ENCODE data around the gene ALDH1L1. TPM values are rescaled to one million over a fixed set of nuclear protein-coding genes. Genes with fewer than 3 reads are reported as not detected.

ALDH1L1 gene
- total and polyA plus RNA-seq, 2 donors (not counting 1 experiment from before 2014, with no cell fraction given), result not detected

GRCh38 chr3:126063358-126063965 is 116.9 kb downstream of the ALDH1L1 start:
- no peaks in the 10 kb centered on the region for H3K27me3 Mint-ChIP-seq
- intact Hi-C loops (cut with micrococcal nuclease), result no loop called here

DNA sequence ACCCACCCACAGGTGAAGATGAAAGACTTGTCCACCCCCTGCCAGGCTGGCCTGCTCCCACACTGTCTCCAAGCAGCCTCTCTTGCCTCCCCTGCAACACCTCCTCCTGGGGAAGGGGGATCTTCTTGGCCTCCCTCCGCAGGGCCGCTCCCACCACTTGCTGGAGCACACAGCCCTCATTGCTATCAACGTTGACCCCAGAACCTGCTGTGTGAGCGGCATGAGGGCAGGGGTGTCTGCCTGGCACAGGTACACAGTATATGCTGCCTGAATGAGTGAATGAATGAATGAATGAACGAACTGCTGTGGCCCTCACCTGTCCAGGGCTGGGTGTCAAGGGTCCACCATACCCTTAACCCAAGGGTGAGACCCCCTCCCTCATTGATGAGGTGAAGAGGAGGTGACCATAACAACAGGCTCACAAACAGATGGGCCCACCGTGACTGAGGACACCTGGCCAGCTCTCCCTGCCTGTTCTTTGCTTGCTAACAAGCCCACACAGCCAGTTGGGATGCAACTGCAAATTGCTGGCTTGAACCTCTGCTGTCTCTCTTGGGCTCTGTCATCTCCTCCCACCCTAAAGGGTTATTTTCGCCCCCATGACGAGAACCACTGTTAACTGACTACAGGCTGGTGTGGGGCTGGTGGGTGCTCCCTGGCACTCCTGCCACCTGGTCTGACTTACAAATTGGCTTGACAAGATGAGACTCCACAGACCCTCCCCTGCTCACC is 118.9 kb downstream of the ALDH1L1 start:
- H3K9ac ChIP-seq (ENCODE audit: low read length), result no peak overlapping the region
- H3K27me3 Mint-ChIP-seq, result no peaks in the 10 kb centered on the region
- H3K36me3 ChIP-seq (replicated peaks in 1 of 2; ENCODE audit: control extremely low read depth in 1 of 2, control insufficient read depth in 1 of 2, extremely low read depth in 1 of 2, insufficient read depth in 2 of 2, low read length in 1 of 2), result peaks cover 0 to 11% of the 10 kb centered on the region in 2 experiments
- no peak for ATAC-seq (ENCODE audit: low read depth)
- H3K4me3 ChIP-seq (ENCODE audit: control extremely low read depth in 1 of 5, extremely low read depth in 1 of 5, insufficient read depth in 1 of 5, low read depth in 2 of 5, low read length in 4 of 5), result no peak overlapping the region
- POLR2A ChIA-PET, result no interaction called here
- H3K9me3 Mint-ChIP-seq (ENCODE audit: insufficient read depth), result no peaks in the 10 kb centered on the region
- H2AFZ ChIP-seq (ENCODE audit: insufficient read depth, low read depth, low read length, poor library complexity, severe bottlenecking), result no peak overlapping the region
- no peak for DNase-seq
- no peaks in the 10 kb centered on the region for H3K9me3 ChIP-seq (ENCODE audit: control extremely low read depth in 1 of 3, control insufficient read depth in 2 of 3, insufficient read depth in 1 of 3, low read length in 2 of 3)
- WGBS (ENCODE audit: insufficient coverage), result 100% methylated on average over 5 of the region's 8 CpGs
- H3K27me3 ChIP-seq (replicated peaks in 1 of 4; ENCODE audit: control extremely low read depth in 1 of 4, control insufficient read depth in 3 of 4, insufficient read depth in 4 of 4, low read length in 3 of 4), result no peaks in the 10 kb centered on the region
- H3K4me1 ChIP-seq (ENCODE audit: control insufficient read depth in 2 of 2, insufficient read depth in 2 of 2, low read length in 2 of 2), result peaks cover 0 to 4% of the 10 kb centered on the region in 2 donors
- H3K27ac ChIP-seq (ENCODE audit: low read length in 2 of 2), result no peak overlapping the region
- no peak overlapping the region for H3K27ac Mint-ChIP-seq
- no peak overlapping the region for H3K4me2 ChIP-seq (replicated peaks; ENCODE audit: low read depth, low read length, poor library complexity, severe bottlenecking)
- H3K4me1 Mint-ChIP-seq, result peaks cover 8% of the 10 kb centered on the region
- CTCF ChIA-PET, result no interaction called here
- intact Hi-C loops (cut with micrococcal nuclease), result no loop called here
- no peaks in the 10 kb centered on the region for H4K20me1 ChIP-seq (ENCODE audit: control insufficient read depth, insufficient read depth, low read length, poor library complexity, severe bottlenecking)
- no peaks in the 10 kb centered on the region for H3K79me2 ChIP-seq (ENCODE audit: control insufficient read depth, insufficient read depth, low read length)
- H3K4me3 Mint-ChIP-seq, result no peak overlapping the region
- no peak for TF ChIP-seq EZH2 (IDR thresholded peaks at IDR 0.05; ENCODE audit: borderline replicate concordance, insufficient read depth, low read depth, low read length, poor library complexity, severe bottlenecking)
- TF ChIP-seq, protein P1, sequence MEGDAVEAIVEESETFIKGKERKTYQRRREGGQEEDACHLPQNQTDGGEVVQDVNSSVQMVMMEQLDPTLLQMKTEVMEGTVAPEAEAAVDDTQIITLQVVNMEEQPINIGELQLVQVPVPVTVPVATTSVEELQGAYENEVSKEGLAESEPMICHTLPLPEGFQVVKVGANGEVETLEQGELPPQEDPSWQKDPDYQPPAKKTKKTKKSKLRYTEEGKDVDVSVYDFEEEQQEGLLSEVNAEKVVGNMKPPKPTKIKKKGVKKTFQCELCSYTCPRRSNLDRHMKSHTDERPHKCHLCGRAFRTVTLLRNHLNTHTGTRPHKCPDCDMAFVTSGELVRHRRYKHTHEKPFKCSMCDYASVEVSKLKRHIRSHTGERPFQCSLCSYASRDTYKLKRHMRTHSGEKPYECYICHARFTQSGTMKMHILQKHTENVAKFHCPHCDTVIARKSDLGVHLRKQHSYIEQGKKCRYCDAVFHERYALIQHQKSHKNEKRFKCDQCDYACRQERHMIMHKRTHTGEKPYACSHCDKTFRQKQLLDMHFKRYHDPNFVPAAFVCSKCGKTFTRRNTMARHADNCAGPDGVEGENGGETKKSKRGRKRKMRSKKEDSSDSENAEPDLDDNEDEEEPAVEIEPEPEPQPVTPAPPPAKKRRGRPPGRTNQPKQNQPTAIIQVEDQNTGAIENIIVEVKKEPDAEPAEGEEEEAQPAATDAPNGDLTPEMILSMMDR (IDR thresholded peaks at IDR 0.05), result no peak

More at GRCh38 chr3:126063358-126063965, 116.9 kb downstream of the ALDH1L1 start:
- ChIA-PET POLR2A (no interaction called here), CTCF (no interaction called here)
- Histone ChIP-seq H4K20me1 (ENCODE audit: control insufficient read depth, insufficient read depth, low read length, poor library complexity, severe bottlenecking) (no peaks in the 10 kb centered on the region), H3K4me3 (ENCODE audit: control extremely low read depth in 1 of 5, extremely low read depth in 1 of 5, insufficient read depth in 1 of 5, low read depth in 2 of 5, low read length in 4 of 5) (no peak overlapping the region), H3K27me3 (replicated peaks in 1 of 4; ENCODE audit: control extremely low read depth in 1 of 4, control insufficient read depth in 3 of 4, insufficient read depth in 4 of 4, low read length in 3 of 4) (no peaks in the 10 kb centered on the region), H3K27ac (ENCODE audit: low read length in 2 of 2) (no peak overlapping the region), H3K9ac (ENCODE audit: low read length) (no peak overlapping the region), H3K36me3 (replicated peaks in 1 of 2; ENCODE audit: control extremely low read depth in 1 of 2, control insufficient read depth in 1 of 2, extremely low read depth in 1 of 2, insufficient read depth in 2 of 2, low read length in 1 of 2) (peaks cover 0 to 13% of the 10 kb centered on the region in 2 experiments), H2AFZ (ENCODE audit: insufficient read depth, low read depth, low read length, poor library complexity, severe bottlenecking) (no peak overlapping the region), H3K79me2 (ENCODE audit: control insufficient read depth, insufficient read depth, low read length) (no peaks in the 10 kb centered on the region), H3K4me1 (ENCODE audit: control insufficient read depth in 2 of 2, insufficient read depth in 2 of 2, low read length in 2 of 2) (peaks cover 0 to 4% of the 10 kb centered on the region in 2 donors), H3K9me3 (ENCODE audit: control extremely low read depth in 1 of 3, control insufficient read depth in 2 of 3, insufficient read depth in 1 of 3, low read length in 2 of 3) (no peaks in the 10 kb centered on the region), H3K4me2 (replicated peaks; ENCODE audit: low read depth, low read length, poor library complexity, severe bottlenecking) (no peak overlapping the region)
- no peak for DNase-seq
- peaks cover 8% of the 10 kb centered on the region for H3K4me1 Mint-ChIP-seq
- ATAC-seq (ENCODE audit: low read depth), result no peak
- TF ChIP-seq EZH2 (IDR thresholded peaks at IDR 0.05; ENCODE audit: borderline replicate concordance, insufficient read depth, low read depth, low read length, poor library complexity, severe bottlenecking), result no peak
- TF ChIP-seq, protein P1 (IDR thresholded peaks at IDR 0.05), result no peak
- H3K27ac Mint-ChIP-seq, result no peak overlapping the region
- no peaks in the 10 kb centered on the region for H3K9me3 Mint-ChIP-seq (ENCODE audit: insufficient read depth)
- H3K4me3 Mint-ChIP-seq, result no peak overlapping the region
- 81% methylated on average over 7 of the region's 8 CpGs for WGBS (ENCODE audit: insufficient coverage)
